Activated T-cell treated with anti-CD3 and anti-CD28 coated beads for 24 hours (primary cell): Measurements from ENCODE around the gene RNF38.
"Not testable (repeated sequence)": the region's sequence is repeated elsewhere in the genome, so short reads cannot be mapped to it uniquely, and the experiment has no call there.

ENCODE experiments used
- DNase-seq: peaks from one replicate; pipeline ENCODE4 v3.0.0-alpha.2; 2020; ENCODE audit warnings: low read depth

The RNF38 gene

GRCh38 chr9:36294996-36295395 lies 105.1 kb downstream of the RNF38 start:
- not testable (repeated sequence) for DNase-seq

- DNase-seq, result no peak
Measured at GRCh38 chr9:36293918-36294317, 106.2 kb downstream of the RNF38 start.

GRCh38 chr9:36293171-36293570 lies 106.9 kb downstream of the RNF38 start:
- DNase-seq, result no peak

GRCh38 chr9:36292641-36293040 lies 107.4 kb downstream of the RNF38 start:
- no peak for DNase-seq

- DNase-seq, result no peak
Measured at GRCh38 chr9:36290996-36291395, 109.1 kb downstream of the RNF38 start.

- DNase-seq, result no peak
Measured at GRCh38 chr9:36289836-36290435, 110.1 kb downstream of the RNF38 start.

GRCh38 chr9:36288070-36288469 lies 112.0 kb downstream of the RNF38 start:
- no peak for DNase-seq
